Fibroblast of lung (primary cell): ENCODE measurements around the gene SLC66A3. TPM values are rescaled to one million over a fixed set of nuclear protein-coding genes. Genes with fewer than 3 reads are reported as not detected.

ENCODE experiments used
- DNase-seq, 2 donors: peaks; one replicate each; pipeline versions ENCODE4 v3.0.0 to v3.0.0-alpha.2; 2010; ENCODE audit warnings: low read depth in 2 of 2
- H2AFZ ChIP-seq: 2 replicates; pipeline ENCODE4 v1.5.1; 2012; ENCODE audit warnings: low read length, control low read depth, inconsistent platforms
- H3K27ac ChIP-seq: 2 replicates; pipeline ENCODE4 v1.5.1; 2011; ENCODE audit warnings: low read length, control low read depth; ENCODE audit not compliant: insufficient read depth
- H3K27me3 ChIP-seq: 2 replicates; pipeline ENCODE4 v1.5.1; 2011; ENCODE audit warnings: mild to moderate bottlenecking, low read length; ENCODE audit not compliant: control insufficient read depth, insufficient read depth
- H3K36me3 ChIP-seq: 2 replicates; pipeline ENCODE4 v1.5.1; 2011; ENCODE audit warnings: low read length; ENCODE audit not compliant: control insufficient read depth, insufficient read depth
- H3K4me1 ChIP-seq: 2 replicates; pipeline ENCODE4 v1.5.1; 2011; ENCODE audit warnings: low read length; ENCODE audit not compliant: control insufficient read depth, insufficient read depth; ENCODE audit errors: extremely low read depth
- H3K4me2 ChIP-seq: 2 replicates; pipeline ENCODE4 v1.5.1; 2011; ENCODE audit warnings: low read length, control low read depth; ENCODE audit not compliant: insufficient read depth; ENCODE audit errors: extremely low read depth
- H3K4me3 ChIP-seq, 4 experiments: fragments of 200-600 bp in 1 of 4; sonication (generic) in 1 of 4; replicated peaks in 1 of 4; 2 replicates each; pipeline ENCODE4 v1.5.1; 2011 to 2016; ENCODE audit warnings: low read length in 4 of 4, low read depth in 3 of 4, mild to moderate bottlenecking in 3 of 4, control low read depth in 2 of 4, inconsistent platforms in 1 of 4, mixed read lengths in 1 of 4; ENCODE audit not compliant: insufficient read depth in 1 of 4; ENCODE audit errors: control extremely low read depth in 1 of 4
- H3K79me2 ChIP-seq: 2 replicates; pipeline ENCODE4 v1.5.1; 2012; ENCODE audit warnings: mild to moderate bottlenecking, low read length, inconsistent platforms; ENCODE audit not compliant: control insufficient read depth, insufficient read depth
- H3K9ac ChIP-seq: 2 replicates; pipeline ENCODE4 v1.5.1; 2011; ENCODE audit warnings: mild to moderate bottlenecking, low read length, control low read depth; ENCODE audit not compliant: insufficient read depth
- H3K9me3 ChIP-seq: 2 replicates; pipeline ENCODE4 v1.5.1; 2012; ENCODE audit warnings: low read depth, low read length; ENCODE audit not compliant: control insufficient read depth, insufficient read depth
- H4K20me1 ChIP-seq: 2 replicates; pipeline ENCODE4 v1.5.1; 2011; ENCODE audit warnings: low read length; ENCODE audit not compliant: control insufficient read depth, insufficient read depth; ENCODE audit errors: extremely low read depth
- CTCF ChIP-seq, 2 donors: IDR thresholded peaks in 1 of 2; conservative IDR thresholded peaks in 1 of 2; 1 replicate in 1 of 2; 2 replicates in 1 of 2; pipeline ENCODE4 v1.5.1; 2011 to 2012; ENCODE audit warnings: low read length in 2 of 2, control low read depth in 1 of 2, inconsistent platforms in 1 of 2, low read depth in 1 of 2, mild to moderate bottlenecking in 1 of 2
- EZH2 ChIP-seq: IDR thresholded peaks from 2 replicates; pipeline ENCODE4 v1.5.1; 2012; ENCODE audit warnings: low read length, control low read depth, mild to moderate bottlenecking; ENCODE audit errors: missing control alignments
- polyA plus RNA-seq, 2 donors: library from polyadenylated mRNA; depleted of rRNA in 1 of 2; stranded (reverse) in 1 of 2; unstranded in 1 of 2; fragments of >200 nt; gene quantifications; 2 replicates each; pipeline ENCODE4 v1.2.1, GENCODE V29; 2011 to 2012; ENCODE audit warnings: missing spikeins in 1 of 2
- total RNA-seq: library from RNA; depleted of rRNA; stranded (reverse); fragments of >200 nt; gene quantifications from 2 replicates; pipeline ENCODE4 v1.2.1, GENCODE V29; 2014

Gene SLC66A3
- total and polyA plus RNA-seq, 2 donors (not counting 1 experiment from before 2014, with no cell fraction given), result 31.7 to 39.8 TPM

GRCh38 chr2:11175293-11175795 lies 20.1 kb downstream of the SLC66A3 start:
- Histone ChIP-seq H3K36me3 (no peaks in the 10 kb centered on the region), H4K20me1 (no peaks in the 10 kb centered on the region), H3K4me1 (peaks cover 2% of the 10 kb centered on the region), H3K9me3 (no peaks in the 10 kb centered on the region), H3K27me3 (no peaks in the 10 kb centered on the region), H3K4me3 (no peak overlapping the region), H3K79me2 (no peaks in the 10 kb centered on the region), H3K9ac (no peak overlapping the region), H2AFZ (no peak overlapping the region), H3K27ac (no peak overlapping the region), H3K4me2 (no peak overlapping the region)
- peak; percentile 40 to 85 for DNase-seq
- TF ChIP-seq CTCF (conservative IDR thresholded peaks at IDR 0.05 in 1 of 2, IDR thresholded peaks at IDR 0.05 in 1 of 2; ENCODE audit: low read depth in 1 of 2, low read length in 2 of 2) (no peak), EZH2 (no peak)

- TF ChIP-seq EZH2 (no peak), CTCF (conservative IDR thresholded peaks at IDR 0.05 in 1 of 2, IDR thresholded peaks at IDR 0.05 in 1 of 2; ENCODE audit: low read depth in 1 of 2, low read length in 2 of 2) (no peak)
- H3K4me2 ChIP-seq, result no peak overlapping the region
- H4K20me1 ChIP-seq, result no peaks in the 10 kb centered on the region
- DNase-seq, result peak; percentile 29 to 37
- H3K27me3 ChIP-seq, result no peaks in the 10 kb centered on the region
- no peak overlapping the region for H3K9ac ChIP-seq
- H3K4me3 ChIP-seq, result no peak overlapping the region
- H3K79me2 ChIP-seq, result no peaks in the 10 kb centered on the region
- H3K27ac ChIP-seq, result no peak overlapping the region
- no peaks in the 10 kb centered on the region for H3K9me3 ChIP-seq
- no peak overlapping the region for H2AFZ ChIP-seq
- no peaks in the 10 kb centered on the region for H3K36me3 ChIP-seq
- H3K4me1 ChIP-seq, result peaks cover 2% of the 10 kb centered on the region
Observed at GRCh38 chr2:11177871-11178690, 22.8 kb downstream of the SLC66A3 start.

- Histone ChIP-seq H3K4me1 (peaks cover 2% of the 10 kb centered on the region), H3K4me3 (no peak overlapping the region), H3K27ac (no peak overlapping the region), H3K9ac (no peak overlapping the region), H4K20me1 (no peaks in the 10 kb centered on the region), H3K79me2 (no peaks in the 10 kb centered on the region), H3K36me3 (no peaks in the 10 kb centered on the region), H3K27me3 (no peaks in the 10 kb centered on the region), H3K9me3 (no peaks in the 10 kb centered on the region), H2AFZ (no peak overlapping the region), H3K4me2 (no peak overlapping the region)
- DNase-seq, result no peak
- TF ChIP-seq EZH2 (no peak), CTCF (conservative IDR thresholded peaks at IDR 0.05 in 1 of 2, IDR thresholded peaks at IDR 0.05 in 1 of 2; ENCODE audit: low read depth in 1 of 2, low read length in 2 of 2) (no peak)
Observed at GRCh38 chr2:11179196-11179595, 23.9 kb downstream of the SLC66A3 start.
